DND-41 (cell line): Measurements from ENCODE around the gene BCAS3.

Experiments used
- EZH2 ChIP-seq: IDR thresholded peaks from 3 replicates; pipeline ENCODE4 v1.6.1; 2012; ENCODE audit warnings: borderline replicate concordance, low read depth, mild to moderate bottlenecking, moderate library complexity, low read length, inconsistent platforms; ENCODE audit not compliant: severe bottlenecking
- TF ChIP-seq, protein P1 (sequence below): IDR thresholded peaks from 2 replicates; pipeline ENCODE4 v1.5.1; 2012; ENCODE audit warnings: borderline replicate concordance, low read length, moderate library complexity, mild to moderate bottlenecking; ENCODE audit not compliant: poor library complexity, severe bottlenecking; ENCODE audit errors: extremely low read depth

DNA sequence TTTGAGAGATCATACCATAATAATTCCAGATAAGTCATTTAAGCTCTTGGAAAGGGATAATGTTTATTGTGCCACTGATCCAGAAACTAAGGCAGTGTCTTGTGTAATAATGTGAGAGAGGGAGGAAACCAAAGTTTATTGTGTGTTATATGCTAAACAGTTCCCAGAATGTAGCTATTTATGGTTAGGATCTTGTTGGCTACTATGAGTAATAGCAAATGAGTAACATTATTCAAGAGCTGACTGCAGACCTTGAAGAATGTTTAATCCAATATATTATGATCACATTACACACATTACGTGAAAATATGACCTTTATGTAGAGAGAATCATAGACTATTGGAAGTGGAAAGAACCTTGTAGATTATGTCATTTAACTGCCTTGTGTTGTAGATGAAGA is 139.5 kb downstream of the BCAS3 start:
- TF ChIP-seq EZH2, result no peak
- TF ChIP-seq, protein P1, sequence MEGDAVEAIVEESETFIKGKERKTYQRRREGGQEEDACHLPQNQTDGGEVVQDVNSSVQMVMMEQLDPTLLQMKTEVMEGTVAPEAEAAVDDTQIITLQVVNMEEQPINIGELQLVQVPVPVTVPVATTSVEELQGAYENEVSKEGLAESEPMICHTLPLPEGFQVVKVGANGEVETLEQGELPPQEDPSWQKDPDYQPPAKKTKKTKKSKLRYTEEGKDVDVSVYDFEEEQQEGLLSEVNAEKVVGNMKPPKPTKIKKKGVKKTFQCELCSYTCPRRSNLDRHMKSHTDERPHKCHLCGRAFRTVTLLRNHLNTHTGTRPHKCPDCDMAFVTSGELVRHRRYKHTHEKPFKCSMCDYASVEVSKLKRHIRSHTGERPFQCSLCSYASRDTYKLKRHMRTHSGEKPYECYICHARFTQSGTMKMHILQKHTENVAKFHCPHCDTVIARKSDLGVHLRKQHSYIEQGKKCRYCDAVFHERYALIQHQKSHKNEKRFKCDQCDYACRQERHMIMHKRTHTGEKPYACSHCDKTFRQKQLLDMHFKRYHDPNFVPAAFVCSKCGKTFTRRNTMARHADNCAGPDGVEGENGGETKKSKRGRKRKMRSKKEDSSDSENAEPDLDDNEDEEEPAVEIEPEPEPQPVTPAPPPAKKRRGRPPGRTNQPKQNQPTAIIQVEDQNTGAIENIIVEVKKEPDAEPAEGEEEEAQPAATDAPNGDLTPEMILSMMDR, result no peak
